Osteoblast (primary cell): Measurements from ENCODE around the gene NUMB. TPM values are rescaled to one million over a fixed set of nuclear protein-coding genes. Genes with fewer than 3 reads are reported as not detected.

Source experiments
- DNase-seq: peaks from one replicate; pipeline ENCODE4 v3.0.0; 2011; ENCODE audit warnings: low spot score, mixed read lengths; ENCODE audit not compliant: insufficient read length; ENCODE audit errors: missing footprints
- H2AFZ ChIP-seq: 2 replicates; pipeline ENCODE4 v1.6.0; 2011; ENCODE audit warnings: mild to moderate bottlenecking, low read length
- H3K27ac ChIP-seq: 2 replicates; pipeline ENCODE4 v1.5.1; 2011; ENCODE audit warnings: mild to moderate bottlenecking, low read depth, low read length, moderate library complexity
- H3K27me3 ChIP-seq: 2 replicates; pipeline ENCODE4 v1.6.0; 2012; ENCODE audit warnings: mild to moderate bottlenecking, control low read depth, inconsistent platforms, low read length, moderate library complexity; ENCODE audit not compliant: insufficient read depth
- H3K36me3 ChIP-seq: 2 replicates; pipeline ENCODE4 v1.5.1; 2011; ENCODE audit warnings: mild to moderate bottlenecking, low read length, control low read depth, moderate library complexity; ENCODE audit not compliant: insufficient read depth
- H3K4me1 ChIP-seq: 2 replicates; pipeline ENCODE4 v1.5.1; 2011; ENCODE audit warnings: mild to moderate bottlenecking, low read length, control low read depth, moderate library complexity; ENCODE audit not compliant: insufficient read depth
- H3K4me2 ChIP-seq: 2 replicates; pipeline ENCODE4 v1.6.0; 2011; ENCODE audit warnings: mild to moderate bottlenecking, low read length; ENCODE audit not compliant: insufficient read depth
- H3K4me3 ChIP-seq: fragments of 200-600 bp; sonication (generic); 3 replicates; pipeline ENCODE4 v1.5.1; 2012; ENCODE audit warnings: mild to moderate bottlenecking, low read length, inconsistent platforms; ENCODE audit not compliant: insufficient read depth
- H3K79me2 ChIP-seq: 2 replicates; pipeline ENCODE4 v1.6.0; 2012; ENCODE audit warnings: mild to moderate bottlenecking, low read length, control low read depth, inconsistent platforms; ENCODE audit not compliant: insufficient read depth
- H3K9me3 ChIP-seq: 2 replicates; pipeline ENCODE4 v1.5.1; 2011; ENCODE audit warnings: low read depth, low read length, control low read depth
- H4K20me1 ChIP-seq: 2 replicates; pipeline ENCODE4 v1.6.0; 2012; ENCODE audit warnings: mild to moderate bottlenecking, low read length, control low read depth; ENCODE audit not compliant: insufficient read depth
- total RNA-seq: library from RNA; depleted of rRNA; stranded (reverse); fragments of >200 nt; gene quantifications from 2 replicates; pipeline ENCODE4 v1.2.3, GENCODE V29; 2012
- TF ChIP-seq, protein P1 (sequence below): IDR thresholded peaks from 2 replicates; pipeline ENCODE4 v1.5.1; 2011; ENCODE audit warnings: mild to moderate bottlenecking, low read depth, low read length, moderate library complexity; ENCODE audit errors: extremely low read depth

NUMB gene
- total RNA-seq, 1 donor: 52.5 TPM

DNA sequence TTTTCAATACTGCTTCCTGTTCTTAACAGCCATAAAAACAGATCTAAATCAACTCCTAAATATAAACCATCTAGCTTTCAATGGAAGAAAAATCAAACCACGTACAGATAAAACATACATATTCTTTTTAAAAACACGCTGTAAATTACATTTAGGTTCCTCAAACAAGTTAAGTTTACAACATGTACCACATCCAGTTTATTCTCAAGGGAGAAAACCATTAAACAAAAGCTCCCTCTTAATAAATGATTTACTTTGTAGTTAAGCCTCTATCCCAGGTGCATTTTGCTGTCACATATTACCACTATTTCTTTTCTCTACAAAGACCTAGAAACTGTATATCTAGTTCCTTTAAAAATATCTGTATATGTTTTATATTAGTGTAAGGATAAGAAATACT lies 3.1 kb downstream of the NUMB start:
- peaks cover 48% of the 10 kb centered on the region for H3K4me1 ChIP-seq
- no peak for DNase-seq
- H3K27me3 ChIP-seq: no peaks in the 10 kb centered on the region
- no peaks in the 10 kb centered on the region for H3K9me3 ChIP-seq
- TF ChIP-seq, protein P1, sequence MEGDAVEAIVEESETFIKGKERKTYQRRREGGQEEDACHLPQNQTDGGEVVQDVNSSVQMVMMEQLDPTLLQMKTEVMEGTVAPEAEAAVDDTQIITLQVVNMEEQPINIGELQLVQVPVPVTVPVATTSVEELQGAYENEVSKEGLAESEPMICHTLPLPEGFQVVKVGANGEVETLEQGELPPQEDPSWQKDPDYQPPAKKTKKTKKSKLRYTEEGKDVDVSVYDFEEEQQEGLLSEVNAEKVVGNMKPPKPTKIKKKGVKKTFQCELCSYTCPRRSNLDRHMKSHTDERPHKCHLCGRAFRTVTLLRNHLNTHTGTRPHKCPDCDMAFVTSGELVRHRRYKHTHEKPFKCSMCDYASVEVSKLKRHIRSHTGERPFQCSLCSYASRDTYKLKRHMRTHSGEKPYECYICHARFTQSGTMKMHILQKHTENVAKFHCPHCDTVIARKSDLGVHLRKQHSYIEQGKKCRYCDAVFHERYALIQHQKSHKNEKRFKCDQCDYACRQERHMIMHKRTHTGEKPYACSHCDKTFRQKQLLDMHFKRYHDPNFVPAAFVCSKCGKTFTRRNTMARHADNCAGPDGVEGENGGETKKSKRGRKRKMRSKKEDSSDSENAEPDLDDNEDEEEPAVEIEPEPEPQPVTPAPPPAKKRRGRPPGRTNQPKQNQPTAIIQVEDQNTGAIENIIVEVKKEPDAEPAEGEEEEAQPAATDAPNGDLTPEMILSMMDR: no peak
- no peak overlapping the region for H3K4me3 ChIP-seq
- H3K27ac ChIP-seq: peak overlapping the region; percentile 27
- H3K79me2 ChIP-seq: peaks cover 81% of the 10 kb centered on the region
- H2AFZ ChIP-seq: no peak overlapping the region
- H4K20me1 ChIP-seq: peaks cover 50% of the 10 kb centered on the region
- H3K4me2 ChIP-seq: peak overlapping the region; percentile 88
- no peaks in the 10 kb centered on the region for H3K36me3 ChIP-seq

DNA sequence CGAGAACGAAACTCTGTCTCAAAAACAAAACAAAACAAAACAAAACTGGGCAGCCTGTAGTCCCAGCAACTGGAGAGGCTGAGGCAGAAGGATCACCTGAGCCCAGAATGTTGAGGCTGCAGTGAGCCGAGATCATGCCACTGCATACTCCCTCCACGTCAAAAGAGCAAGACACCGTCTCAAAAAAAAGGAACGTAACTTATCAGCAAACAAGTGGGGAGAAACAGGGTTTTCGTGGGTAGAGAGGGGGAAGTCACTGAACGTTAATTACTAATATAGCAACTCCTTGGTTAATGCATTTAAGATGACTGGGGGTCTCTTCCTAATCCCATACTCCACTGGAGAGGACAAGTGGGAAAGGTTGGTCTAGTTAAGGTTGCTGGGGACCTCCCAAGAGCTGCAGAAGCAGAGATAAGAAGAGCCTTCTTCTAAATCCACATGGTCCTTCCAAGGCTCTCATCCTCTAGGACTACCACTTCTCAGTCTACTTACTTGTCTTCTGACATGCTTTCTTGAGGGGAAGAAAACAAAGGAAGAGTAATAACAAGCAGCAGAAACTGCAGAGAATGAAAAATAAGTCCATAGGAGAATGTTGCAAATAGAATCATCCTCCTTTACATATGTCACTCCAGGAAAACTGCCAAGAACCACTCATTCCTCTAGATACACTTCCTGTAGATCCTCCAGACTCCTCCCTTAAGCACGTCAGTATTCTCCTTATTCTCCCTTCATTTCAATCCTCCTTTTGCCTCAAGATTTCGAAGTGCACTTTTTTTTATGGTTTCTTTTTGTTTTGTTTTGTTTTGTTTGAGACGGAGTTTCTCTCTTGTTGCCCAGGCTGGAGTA lies 5.8 kb downstream of the NUMB start:
- Histone ChIP-seq H3K27me3 (no peaks in the 10 kb centered on the region), H3K79me2 (peaks cover 100% of the 10 kb centered on the region), H3K36me3 (peaks cover 3% of the 10 kb centered on the region), H3K27ac (peak overlapping the region; percentile 43), H2AFZ (no peak overlapping the region), H4K20me1 (peaks cover 73% of the 10 kb centered on the region), H3K4me1 (peaks cover 32% of the 10 kb centered on the region), H3K4me3 (no peak overlapping the region), H3K9me3 (no peaks in the 10 kb centered on the region), H3K4me2 (peak overlapping the region; percentile 43)
- peak; percentile 86 for DNase-seq
- TF ChIP-seq, protein P1: no peak

DNA sequence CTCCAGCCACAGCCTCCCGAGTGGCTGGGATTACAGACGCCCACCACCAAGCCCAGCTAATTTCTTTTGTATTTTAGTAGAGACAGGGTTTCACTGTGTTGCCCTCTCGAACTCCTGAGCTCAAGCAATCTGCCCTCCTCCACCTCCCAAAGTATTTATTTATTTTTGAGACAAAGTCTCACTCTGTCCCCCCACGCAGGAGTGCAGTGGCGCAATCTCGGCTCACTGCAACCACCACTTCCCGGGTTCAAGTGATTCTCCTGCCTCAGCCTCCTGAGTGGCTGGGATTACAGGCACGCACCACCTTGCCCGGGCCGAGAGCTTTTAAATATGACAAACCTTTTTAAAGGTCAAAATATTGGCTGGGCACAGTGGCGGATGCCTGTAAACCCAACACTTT lies 14.6 kb downstream of the NUMB start:
- TF ChIP-seq, protein P1: no peak
- H3K4me2 ChIP-seq: no peak overlapping the region
- H3K27ac ChIP-seq: no peak overlapping the region
- no peak for DNase-seq
- peaks cover 2% of the 10 kb centered on the region for H3K36me3 ChIP-seq
- no peaks in the 10 kb centered on the region for H3K27me3 ChIP-seq
- H3K4me1 ChIP-seq: peaks cover 8% of the 10 kb centered on the region
- no peaks in the 10 kb centered on the region for H3K9me3 ChIP-seq
- H3K79me2 ChIP-seq: peaks cover 100% of the 10 kb centered on the region
- no peak overlapping the region for H3K4me3 ChIP-seq
- peaks cover 55% of the 10 kb centered on the region for H4K20me1 ChIP-seq
- H2AFZ ChIP-seq: no peak overlapping the region

DNA sequence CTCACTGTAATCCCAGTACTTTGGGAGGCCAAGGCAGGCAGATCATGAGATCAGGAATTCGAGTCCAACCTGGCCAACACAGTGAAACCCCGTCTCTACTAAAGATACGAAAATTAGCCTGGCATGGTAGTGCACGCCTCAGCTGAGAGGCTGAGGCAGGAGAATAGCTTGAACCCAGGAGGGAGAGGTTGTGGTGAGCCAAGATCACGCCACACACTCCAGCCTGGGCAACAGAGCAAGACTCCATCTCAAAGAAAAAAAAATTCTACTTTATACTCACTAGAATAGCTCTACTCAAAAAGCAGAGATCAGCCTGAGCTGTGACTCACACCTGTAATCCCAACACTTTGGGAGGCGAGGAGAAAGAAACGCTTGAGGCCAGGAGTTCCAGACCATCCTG lies 17.1 kb downstream of the NUMB start:
- Histone ChIP-seq H3K4me1 (peaks cover 8% of the 10 kb centered on the region), H3K36me3 (no peaks in the 10 kb centered on the region), H4K20me1 (peaks cover 57% of the 10 kb centered on the region), H3K4me2 (no peak overlapping the region), H3K27me3 (no peaks in the 10 kb centered on the region), H2AFZ (no peak overlapping the region), H3K27ac (no peak overlapping the region), H3K79me2 (peaks cover 97% of the 10 kb centered on the region), H3K4me3 (no peak overlapping the region), H3K9me3 (no peaks in the 10 kb centered on the region)
- TF ChIP-seq, protein P1: no peak
- no peak for DNase-seq
